T-helper 2 cell (primary cell): ENCODE data around the gene AIRE.
"Not testable (repeated sequence)": the region's sequence is repeated elsewhere in the genome, so short reads cannot be mapped to it uniquely, and the experiment has no call there.

Source experiments
- DNase-seq, 5 experiments: peaks; one replicate each; pipeline versions ENCODE4 v3.0.0 to v3.0.0-alpha.2; 2012 to 2022

AIRE gene

GRCh38 chr21:44338971-44339910, 53.6 kb downstream of the AIRE start, which contains the start of gene CFAP410:
Gene CFAP410, minus strand, starts transcription at chr21:44339390. Its CDS starts 196 bp downstream, at chr21:44339194.
- DNase-seq, result peak; percentile 90 to 97 (median 92)

GRCh38 chr21:44341726-44342458, 56.2 kb downstream of the AIRE start:
- not testable (repeated sequence) for DNase-seq

GRCh38 chr21:44342981-44343380, 57.3 kb downstream of the AIRE start:
- not testable (repeated sequence) for DNase-seq

GRCh38 chr21:44344541-44345183, 59.0 kb downstream of the AIRE start:
- DNase-seq, result no peak

- no peak for DNase-seq
These were observed 59.8 kb downstream of the AIRE start for GRCh38 chr21:44345495-44345894.

GRCh38 chr21:44347911-44348451, 62.3 kb downstream of the AIRE start:
- DNase-seq, result no peak
